HG02571 (cell line): ENCODE measurements around the gene SLX9.

Experiments
- ATAC-seq: cut with Tn5 transposase; IDR thresholded peaks from one replicate; pipeline ENCODE4 v1.9.1; 2021; ENCODE audit warnings: mild to moderate bottlenecking, moderate library complexity; ENCODE audit not compliant: unreplicated experiment

SLX9 gene

DNA sequence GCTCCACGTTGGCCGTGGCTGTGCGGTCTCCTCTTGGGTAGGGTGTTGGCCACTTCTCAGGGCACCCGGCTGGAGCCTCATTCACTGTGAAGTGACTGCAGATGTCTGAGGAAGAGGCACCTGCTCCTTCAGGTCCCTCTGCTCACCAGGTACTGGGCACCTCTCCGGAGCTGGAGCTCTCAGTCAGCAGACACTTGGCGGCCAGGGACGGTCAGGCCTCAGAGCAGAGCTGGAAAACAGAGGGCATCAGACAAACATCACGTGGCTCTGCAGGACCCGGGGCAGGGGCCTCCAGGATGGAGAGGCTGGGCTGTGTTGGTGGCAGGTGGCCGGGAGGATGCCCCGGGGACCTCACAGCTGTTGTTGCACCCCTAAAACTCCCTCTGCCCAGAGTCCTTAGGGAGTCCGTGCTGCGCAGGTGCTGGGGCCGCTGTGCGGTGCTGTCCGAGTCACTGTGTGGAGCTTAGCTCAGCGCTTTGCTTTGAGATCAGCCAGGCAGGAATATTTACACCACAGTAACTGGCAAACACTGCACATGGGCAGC, 59.7 kb downstream of the SLX9 start:
- ATAC-seq: no peak

DNA sequence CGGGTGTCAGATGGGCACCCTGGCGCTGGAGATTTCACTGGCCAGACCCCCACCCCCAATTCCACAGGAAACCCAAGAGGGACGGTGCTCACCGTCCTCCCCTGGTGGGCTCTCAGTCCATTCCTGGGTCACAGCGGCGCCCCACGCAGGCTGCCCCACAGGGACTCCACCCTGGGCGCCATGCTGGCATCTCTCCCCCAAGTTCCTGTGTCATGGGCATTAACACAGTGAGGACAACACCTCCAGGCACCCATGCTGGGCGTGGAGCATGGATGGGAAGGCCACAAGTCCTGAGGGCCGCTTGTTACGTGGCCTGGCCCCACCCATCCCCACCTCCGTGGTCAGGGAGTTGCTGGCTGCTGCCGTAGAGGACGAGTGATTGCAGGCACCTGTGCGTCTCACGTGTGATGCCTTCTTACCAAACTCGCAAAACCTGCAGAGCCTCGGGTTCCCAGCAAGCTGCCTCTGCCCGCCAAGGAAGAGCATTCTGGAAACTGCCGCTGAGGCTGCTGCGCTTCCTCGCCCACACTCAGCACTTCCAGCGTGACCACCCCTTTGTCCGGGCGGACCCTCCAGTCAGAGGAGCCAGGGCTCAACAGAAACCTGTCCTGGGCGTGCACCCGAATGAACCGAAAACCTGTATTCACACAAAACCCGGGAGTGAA, 60.3 kb downstream of the SLX9 start:
- ATAC-seq: no peak

GRCh38 chr21:45000637-45001133, 60.9 kb downstream of the SLX9 start:
- no peak for ATAC-seq

- no peak for ATAC-seq
These were observed 61.6 kb downstream of the SLX9 start for GRCh38 chr21:45001134-45002095.

- no peak for ATAC-seq
These were observed 62.8 kb downstream of the SLX9 start for GRCh38 chr21:45002381-45003204.

DNA sequence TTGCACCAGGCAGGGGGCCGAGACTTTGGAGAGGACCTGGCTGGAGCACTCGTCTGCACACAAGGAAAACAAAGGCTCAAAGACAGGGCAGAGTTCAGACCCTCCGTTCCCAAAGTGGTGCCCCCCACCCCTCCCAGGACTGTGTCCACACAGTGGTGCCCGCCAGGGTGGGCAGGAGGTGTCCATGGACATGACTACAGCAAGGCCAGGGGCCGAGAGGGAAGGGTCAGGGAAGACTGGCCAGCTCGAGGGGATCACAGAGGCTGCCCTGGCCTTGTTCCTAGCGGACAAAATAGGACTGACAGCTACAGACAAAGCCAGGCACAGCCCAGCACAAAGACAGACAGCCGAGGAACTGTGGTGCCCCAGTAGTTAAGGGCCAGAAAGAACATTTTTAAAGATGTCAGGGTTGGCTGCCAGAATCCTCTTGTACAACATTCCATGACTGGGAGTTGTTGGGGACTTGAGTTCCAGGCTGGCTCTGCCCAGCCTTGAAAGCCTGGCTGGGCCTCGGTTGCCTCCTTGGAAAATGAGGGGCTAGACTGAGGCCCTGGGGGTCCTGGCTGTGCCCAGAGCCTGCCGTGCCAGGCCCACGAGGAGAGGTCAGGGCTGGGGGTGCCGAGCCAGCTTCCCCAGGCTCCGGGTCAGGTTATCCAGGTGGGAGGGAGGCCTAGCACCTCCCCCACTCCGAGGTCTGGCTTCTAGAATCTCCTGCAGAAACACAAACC, 63.7 kb downstream of the SLX9 start:
- ATAC-seq: no peak

DNA sequence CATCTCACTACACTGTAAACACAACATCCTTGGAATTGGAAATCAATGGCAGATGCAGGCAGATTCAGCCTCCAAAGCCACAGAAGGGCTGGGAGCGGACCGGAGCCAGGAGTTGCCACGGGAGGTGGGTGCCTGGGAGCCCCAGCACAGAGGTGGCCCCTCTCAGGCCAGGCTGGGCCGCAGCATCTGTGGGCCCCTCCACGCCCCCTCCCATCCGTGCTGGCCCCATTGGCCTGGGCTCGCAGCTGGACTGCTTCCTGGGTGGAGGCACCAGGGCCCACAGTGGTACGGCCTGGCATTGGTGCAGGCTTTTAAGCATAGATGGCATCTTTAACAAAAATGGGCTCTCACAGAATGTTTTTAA, 64.2 kb downstream of the SLX9 start:
- no peak for ATAC-seq

DNA sequence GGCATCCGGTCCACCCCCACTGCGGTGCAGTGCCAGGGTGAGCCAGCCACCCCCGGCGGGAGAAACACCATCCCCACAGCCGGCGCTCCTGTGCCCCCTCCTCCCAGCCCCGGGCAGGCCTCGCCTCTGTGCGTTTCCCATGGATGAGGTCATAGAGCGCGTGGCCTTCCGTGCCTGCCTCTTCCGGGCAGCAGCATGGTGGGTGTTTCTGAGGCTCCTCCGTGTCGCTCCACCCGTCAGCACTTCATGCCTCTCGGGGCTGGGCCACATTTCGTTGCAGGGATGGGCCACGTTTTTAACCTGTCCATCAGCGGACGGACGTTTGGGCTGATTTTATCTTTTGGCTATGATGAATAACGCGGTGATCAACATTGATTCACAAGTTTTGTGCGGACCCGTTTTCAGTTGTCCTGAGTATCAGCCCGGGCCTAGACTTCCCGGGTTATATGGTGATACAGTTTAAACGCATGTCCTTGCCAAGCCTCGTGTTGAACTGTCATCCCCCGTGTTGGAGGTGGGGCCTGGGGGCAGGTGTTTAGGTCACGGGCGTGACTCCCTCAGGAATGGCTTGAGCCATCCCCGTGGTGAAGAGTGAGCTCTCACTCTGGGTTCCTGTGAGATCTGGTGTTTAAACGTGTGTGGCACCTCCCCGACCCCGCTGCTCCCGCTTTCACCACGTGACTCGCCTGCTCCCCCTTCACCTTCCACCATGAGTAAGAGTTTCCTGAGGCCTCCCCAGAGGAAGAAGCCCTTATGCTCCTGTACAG, 64.8 kb downstream of the SLX9 start:
- no peak for ATAC-seq

DNA sequence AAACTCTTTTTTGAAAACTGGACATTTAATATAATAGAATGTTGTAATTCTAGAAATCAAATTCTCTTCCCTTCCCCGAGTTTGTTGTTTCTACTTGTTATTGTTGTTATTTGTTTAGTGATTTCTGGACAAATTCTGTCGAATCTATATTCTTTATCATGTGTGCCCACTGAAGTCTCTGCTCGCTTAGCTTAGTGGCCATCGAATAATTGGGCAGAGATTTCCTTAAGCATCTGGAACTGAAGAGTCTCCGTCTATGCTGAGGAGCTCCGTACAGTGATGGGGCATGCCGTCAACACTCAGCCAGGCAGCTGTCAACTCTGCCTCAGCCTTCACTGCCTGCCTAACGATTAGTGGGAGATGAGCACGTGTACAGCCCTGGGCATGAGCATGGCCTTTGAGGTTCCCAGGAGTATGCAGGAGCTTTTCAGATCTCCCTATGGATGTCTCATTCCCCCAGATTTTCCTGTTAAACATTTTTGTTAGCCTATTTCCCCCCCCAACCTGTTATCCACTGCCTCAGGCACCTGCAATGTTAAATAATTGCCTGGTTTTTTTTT, 66.8 kb downstream of the SLX9 start:
- ATAC-seq: no peak

- ATAC-seq: no peak
These were observed 69.8 kb downstream of the SLX9 start for GRCh38 chr21:45009616-45010015.

DNA sequence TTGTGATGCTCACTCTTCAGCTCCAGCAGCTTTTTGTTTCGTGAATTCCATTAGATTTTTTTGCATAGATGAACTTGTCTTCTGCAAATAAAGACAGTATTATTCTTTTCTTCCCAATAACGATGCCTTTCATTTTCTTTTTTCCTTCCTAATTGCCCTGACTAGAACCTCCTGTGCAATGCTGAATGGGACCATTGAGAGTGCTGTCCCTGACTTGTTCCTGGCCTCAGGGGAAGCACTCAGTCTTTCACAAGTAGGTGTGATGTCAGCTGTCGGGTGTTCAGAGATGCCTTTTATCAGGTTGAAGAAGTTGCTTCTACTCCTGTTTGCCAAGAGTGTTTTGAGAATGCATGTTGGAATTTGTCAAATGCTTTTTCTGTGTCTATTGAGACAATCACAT, 70.3 kb downstream of the SLX9 start:
- ATAC-seq: no peak

DNA sequence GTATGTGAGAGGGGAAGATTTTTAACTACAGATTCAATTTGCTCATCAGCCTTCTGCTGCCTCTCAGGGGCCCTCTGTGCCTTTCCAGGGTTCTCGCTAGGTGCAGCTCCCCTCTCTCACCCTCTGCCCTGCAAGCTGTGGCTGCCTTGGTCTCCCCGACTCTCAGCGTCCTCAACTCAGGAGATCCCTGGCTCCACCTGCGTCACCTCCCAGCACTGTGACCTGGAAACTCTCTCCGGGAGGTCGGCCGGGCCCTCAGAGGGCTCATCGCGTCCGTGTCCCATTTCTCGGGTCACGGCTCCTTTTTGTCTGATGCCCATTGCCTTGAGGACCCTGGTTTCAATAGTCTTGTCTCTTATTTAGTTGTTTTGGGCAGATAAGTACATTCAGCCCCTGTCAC, 71.0 kb downstream of the SLX9 start:
- no peak for ATAC-seq

GRCh38 chr21:45011426-45011825, 71.6 kb downstream of the SLX9 start:
- no peak for ATAC-seq

- ATAC-seq: no peak
These were observed 72.3 kb downstream of the SLX9 start for GRCh38 chr21:45011911-45012661.

DNA sequence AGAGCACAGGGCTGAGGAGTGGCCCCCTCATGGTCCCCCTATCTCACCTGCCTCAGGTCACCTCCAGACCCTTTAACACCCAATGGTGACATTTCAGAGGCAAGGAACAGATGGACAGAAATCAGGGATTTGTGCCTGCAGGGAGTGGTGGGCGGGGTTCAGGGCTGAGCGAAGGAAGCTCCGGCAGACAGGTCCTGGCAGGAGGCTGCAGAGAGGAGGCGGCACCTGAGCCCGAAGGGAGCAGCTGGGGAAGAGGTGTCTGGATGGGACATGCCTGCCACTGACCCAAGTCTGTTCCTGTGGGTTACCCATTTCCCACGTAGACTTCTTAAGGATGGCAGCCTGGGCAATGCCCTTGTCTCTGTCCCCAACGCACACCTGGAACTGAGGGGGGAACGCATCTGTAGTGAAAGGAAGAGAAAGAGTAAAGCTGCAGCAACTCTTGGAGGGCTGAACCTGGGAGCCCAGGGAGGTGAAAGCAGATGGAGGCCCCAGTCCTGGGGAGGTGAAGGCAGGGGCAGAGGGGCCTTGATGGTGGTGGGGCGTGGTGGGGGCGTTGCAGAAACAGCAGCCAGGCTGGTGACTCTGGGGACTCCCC, 72.9 kb downstream of the SLX9 start:
- no peak for ATAC-seq

DNA sequence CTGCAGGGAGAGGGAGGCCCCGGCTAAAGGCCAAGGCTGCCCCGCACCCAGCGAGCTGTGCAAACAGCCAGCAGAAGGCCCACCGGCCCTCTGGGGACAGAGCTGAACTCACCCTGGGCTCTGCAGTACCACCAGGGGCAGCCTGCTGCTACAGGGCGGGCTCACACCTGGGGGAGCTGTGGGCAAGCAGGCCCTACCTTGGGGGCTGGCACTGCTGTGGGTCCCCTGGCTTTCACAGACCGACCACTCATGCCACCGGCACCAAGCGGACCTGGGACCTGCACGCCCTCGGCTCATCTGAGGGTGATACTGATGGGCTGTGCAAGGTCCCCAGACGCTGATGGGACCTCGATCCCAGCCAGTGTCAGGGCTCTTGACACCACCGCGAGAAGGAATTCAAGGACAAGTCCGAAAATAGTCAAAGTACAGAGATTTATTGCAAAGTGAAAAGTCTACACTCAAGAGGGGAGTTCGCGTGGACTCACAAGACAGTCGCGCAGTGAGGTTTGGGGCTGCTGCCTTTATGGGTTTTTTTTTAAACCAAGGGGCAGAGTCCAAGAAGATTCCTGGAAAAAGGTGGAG, 73.5 kb downstream of the SLX9 start:
- no peak for ATAC-seq

DNA sequence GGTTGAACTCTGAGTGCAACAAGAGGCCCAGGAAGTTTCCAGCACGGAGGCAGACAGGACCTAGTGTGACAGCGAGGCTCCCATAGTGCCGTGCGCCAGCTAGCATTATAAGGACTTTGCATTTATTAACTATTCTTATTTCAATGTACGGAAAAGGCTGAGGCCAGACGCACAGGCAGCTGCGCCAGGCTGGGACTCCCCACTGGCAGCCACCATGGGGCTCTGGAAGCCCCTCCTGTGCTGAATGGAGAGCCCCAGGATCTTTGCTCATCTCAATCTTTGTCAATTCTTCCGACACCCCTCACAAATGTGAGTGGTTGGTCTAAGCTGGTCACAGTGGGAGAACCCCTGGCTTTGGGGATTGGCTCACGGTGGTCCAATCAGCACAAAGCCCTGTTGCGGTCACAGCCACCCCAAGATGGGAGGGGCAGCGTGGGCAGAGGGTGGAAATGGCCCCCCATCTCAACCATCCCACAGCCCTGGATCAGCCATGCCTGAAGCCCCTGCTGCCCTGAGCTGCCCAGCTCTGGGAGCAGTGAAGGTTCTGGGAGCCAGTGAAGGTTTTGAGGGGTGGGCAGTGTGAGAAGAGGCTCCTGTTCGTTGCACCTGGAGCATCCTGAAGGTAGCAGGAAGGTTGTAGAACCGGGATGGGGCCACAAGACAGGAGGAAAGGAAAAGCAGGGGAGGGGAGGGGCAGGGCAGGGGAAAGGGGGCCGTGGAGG, 75.1 kb downstream of the SLX9 start:
- ATAC-seq: no peak
